Activated CD8-positive, alpha-beta memory T cell treated with anti-CD3 and anti-CD28 coated beads, Interleukin-2, amount 50 U/mL, for 48 hours (primary cell): ENCODE data around the gene RAC2.
"Not testable (repeated sequence)": the region's sequence is repeated elsewhere in the genome, so short reads cannot be mapped to it uniquely, and the experiment has no call there.

Source experiments
- DNase-seq: peaks from one replicate; pipeline ENCODE4 v3.0.0-alpha.2; 2020

The RAC2 gene

DNA sequence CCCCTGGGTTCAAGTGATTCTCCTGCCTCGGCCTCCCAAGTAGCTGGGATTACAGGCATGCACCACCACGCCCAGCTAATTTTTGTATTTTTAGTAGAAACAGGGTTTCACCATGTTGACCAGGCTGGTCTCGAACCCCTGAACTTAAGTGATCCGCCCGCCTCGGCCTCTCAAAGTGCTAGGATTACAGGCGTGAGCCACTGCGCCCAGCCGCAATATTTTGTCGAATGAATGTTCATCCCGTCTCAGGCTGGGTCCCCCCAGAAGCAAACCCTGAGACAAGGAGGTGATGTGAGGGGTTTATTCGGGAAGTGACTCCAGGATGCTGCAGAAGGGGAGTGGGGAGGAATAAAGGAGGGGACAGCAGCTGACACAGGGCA is 10.7 kb downstream of the RAC2 start:
- DNase-seq, result not testable (repeated sequence)

DNA sequence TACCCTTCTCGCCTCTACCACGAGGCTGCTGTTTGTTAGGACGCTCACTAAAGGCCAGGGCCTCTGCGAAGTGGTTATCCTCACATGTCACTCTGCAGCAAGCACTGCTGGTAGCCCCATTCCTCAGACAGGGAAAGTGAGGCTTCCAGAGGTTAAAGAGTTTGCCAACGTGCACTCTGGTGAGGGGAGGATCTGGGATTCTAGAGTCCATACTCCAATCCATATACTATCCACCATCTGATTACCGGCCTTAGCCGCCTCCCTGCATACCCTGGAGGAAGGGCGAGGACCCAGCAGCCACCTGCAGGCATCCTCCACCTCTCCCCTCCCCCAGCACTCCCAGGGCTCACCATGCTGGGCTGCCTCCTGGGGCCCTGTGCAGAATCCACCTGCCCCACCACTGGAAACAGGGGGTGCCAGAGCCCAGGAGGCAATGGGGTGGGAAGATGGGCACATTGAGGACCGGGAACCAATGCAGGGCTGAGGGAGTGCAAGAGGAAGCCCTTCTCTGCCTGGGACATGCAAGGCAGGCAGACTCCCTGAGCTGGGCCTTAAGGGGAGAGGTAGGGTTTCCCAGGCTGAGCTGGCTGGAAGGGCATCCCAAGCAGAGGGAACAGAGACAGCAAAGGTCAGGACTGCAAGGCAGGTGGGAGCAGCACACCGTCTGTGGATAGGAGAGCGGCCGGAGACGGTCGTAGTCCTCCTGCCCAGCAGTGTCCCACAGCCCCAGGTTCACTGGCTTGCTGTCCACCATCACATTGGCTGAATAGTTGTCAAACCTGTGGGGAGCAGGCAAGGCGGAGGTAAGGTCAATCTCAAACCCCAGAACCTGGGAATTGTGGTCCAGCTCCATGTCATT is 11.7 kb downstream of the RAC2 start:
- peak; percentile 64 for DNase-seq

GRCh38 chr22:37231406-37232139 is 12.5 kb downstream of the RAC2 start:
- DNase-seq, result peak; percentile 76

GRCh38 chr22:37230673-37231405 is 13.2 kb downstream of the RAC2 start:
- peak; percentile 84 for DNase-seq

DNA sequence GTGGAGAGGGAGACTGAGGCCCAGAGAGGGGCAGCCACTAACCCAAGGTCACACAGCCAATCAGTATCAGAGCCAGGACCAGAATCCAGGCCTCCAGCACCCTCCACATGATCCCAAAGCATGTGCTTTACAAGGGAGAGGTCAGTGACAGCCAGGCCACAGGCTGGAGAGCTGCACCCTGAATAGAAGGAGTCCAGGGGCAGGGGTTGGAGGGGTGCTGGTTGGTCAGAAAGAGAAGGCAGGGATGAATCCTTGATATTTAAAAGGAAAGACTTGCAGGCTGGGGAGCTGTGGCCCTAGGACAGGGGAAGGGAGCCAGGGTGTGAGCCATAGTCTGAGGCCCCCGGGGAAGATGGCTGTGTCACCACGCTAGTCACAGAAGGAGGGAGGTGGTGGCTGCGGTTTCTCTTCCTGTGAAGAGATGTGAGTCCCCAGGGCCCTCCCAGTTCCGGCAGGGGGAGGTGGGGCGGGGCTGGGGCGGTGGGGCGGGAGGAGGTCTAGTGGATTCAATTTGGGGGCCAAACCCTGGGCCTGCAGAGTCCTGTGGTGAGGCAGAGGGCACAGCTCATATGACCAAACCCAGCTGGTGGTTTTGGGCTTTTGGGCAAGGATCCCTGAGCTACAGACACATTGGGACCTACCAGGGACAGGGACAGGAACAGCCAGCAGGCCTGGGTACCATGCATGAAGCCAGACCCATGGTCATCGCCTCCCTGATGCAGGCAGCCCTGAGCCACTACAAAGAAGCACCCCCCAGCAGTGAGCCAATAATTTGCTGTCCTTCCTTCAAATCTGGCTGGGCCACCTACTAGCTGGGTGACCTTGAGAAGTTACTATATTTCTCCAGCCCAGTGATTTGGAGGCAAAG is 14.0 kb downstream of the RAC2 start:
- peak; percentile 92 for DNase-seq

DNA sequence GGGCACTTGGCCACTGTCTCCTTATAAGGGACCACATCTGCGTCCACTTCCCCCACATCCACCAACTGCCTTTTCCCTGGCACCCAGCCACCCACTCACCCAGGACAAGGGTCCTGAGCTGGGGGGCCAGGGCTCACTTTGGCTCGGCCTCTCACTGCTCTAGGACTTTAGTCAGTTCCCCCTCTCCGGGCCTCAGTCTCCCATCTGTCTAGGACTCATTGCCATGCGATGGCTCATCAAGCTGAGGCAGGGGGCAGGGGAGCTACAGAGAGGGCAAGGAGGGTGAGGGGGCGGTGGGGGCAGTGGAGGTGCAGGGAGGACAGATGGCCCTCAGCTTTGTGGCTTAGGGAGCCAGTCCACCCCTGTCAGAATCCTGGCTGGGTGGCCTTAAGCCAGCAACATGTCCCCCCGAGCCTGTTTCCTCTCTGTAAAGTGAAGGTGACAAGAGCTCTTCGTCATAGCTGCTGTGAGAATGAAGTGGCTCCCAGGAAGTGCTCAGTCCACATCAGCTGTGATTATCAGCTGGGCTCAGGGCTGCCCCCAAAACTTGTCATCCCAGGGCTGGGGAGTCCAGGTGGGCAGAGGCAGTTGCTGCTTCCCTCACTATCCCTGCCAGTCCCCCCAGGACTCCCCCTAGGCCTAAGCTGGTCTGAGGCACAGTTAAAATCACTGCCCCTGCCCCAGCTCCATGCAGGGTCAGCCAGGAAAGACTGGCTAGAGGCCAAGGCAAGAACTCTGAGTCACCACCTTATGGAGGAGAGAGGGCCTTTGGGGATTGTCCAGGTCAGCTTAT is 14.9 kb downstream of the RAC2 start:
- DNase-seq, result peak; percentile 78

DNA sequence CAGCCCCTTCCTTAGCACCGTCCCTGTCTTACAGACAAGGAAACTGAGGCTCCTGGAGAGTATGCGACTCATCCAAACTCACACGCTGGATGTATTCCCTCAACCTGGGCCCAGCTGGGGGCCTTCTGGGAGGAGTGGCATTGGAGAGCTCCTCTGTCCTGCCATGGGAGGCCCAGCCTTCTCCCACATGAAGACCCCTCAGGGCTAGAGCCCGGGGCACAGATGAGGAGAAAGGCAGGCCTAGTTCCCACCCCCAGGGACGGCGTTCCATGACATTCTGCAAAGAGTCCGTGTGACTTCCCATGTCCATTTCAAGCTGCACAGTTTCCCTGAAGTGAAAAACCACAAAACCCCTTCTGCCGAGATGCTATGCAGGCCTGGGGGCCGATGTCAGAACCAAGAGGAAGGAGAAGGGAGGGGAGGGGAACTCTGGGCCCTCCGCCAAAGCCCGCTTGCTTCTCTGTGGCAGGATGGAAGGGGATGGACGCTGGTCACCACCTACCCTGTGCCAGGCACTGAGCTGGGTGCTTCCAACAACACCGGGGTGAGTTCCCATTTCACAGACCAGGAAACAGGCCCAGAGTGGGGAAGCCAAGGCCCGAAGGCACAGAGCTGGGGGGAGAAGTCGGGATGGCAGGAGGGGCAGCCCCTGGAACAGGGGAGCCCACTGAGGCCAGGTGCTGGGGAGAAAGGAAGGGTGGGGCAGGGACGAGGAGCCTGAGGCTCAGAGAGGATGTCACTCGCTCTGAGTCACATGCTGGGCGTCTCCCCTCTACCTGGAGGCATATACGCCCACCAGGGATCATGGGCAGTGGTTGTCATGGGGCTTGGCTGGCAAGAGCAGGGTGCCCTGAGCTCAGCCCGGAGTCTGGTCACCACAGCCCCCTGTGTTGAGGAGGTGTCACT is 15.7 kb downstream of the RAC2 start:
- no peak for DNase-seq

DNA sequence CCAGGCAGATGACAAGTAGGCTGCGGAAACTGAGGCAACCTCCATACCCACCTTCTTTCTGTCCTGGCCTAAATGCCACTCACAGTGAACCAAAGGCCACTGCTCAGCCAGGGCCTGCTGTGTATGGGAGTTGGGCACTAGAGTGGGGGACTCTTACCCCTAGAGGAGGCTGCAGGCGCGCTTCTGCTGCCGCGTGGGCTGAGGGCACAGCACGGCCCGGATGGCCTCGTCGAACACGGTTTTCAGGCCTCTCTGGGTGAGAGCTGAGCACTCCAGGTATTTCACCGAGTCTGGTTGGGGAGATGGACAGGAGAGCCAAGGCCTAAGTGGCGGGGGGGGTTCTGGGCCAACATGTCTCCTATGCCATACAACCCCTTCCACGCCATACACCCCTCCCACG is 17.6 kb downstream of the RAC2 start:
- no peak for DNase-seq

GRCh38 chr22:37226087-37226486 is 18.0 kb downstream of the RAC2 start:
- DNase-seq, result no peak

- DNase-seq, result no peak
Observed at GRCh38 chr22:37225481-37225880, 18.6 kb downstream of the RAC2 start.

DNA sequence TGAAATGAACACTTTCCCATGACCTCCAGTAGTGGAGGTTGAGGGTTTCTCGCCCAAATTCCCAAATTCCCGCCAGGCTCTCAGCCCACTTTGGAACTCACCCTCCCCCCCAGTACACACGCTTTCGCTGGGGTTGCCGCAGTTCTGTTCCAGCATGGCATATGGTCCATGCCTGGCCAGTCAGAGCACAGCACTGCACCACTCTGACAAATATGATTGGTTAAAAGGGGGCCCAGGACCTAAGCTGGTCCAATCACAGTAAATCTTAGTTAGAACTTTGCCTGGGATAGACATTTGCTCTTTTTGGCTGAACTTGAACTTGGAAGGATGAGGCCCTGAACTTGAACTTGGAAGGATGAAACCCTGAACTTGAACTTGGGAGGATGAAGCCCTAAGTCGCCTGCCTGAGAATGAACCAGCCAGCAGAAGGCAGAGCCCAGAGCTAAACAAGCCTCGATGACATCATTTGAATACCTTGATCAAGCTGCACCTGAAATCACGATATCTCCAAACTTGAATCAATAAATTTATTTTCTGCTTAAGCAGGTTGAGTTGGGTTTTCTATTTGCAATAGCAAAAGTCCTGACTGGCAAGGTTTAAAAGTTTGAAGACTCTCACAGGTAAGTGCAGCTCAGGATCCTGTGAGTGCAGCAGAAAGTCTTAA is 19.2 kb downstream of the RAC2 start:
- DNase-seq, result no peak

DNA sequence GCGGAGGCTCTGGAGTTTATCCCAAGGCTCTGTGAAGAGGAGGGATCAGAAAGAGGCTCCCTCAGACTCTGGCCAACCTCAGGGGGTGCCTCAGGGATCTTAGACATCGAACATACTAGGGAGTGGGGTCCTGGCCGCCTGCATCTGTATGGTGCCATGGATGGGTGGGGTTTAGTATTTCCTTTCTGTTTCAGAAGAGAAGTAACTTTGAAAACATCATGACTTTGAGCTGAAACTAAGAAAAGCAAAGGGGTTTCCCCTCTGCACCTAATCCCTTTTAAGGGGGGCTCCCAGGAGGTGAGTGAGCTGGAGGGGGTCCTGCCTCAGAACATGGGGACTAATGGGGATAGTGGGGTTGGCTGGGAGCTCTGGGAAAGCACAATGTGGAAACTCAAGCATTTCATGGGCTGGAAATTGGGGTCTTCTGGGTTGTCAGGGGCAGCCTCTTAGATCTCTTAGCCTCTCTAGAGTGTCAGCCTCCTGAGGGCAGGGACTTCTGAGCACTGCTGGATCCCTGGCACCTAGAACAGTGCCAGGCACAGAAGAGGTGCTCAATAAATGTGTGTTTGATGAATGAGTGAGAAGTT is 20.0 kb downstream of the RAC2 start:
- no peak for DNase-seq

DNA sequence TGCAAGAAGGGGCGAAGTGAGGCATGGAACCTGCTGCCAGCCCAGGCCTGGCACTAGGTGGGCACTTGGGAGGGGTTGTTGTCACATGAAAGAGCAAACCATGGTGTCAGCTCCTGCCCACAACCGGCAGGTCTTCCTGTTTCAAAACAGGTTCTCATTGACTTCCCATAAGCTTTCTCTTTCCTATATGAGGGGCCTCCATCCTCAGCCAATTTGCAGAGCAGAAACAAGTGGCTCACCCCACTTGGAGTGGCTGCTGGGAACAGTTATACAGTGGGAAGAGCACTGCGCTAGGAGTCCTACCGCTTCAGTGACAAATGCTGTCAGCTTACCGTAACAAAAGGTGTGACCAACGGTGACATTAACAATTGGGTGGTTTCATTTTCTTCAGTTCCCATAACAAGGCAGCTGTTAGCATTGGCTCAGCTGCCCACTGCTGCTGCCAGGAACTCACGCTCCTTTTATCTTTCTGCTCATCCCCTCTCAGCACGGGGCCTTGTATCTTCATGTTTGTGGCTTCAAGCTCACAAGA is 21.6 kb downstream of the RAC2 start:
- no peak for DNase-seq

- no peak for DNase-seq
Observed at GRCh38 chr22:37221424-37222333, 22.4 kb downstream of the RAC2 start.

- DNase-seq, result no peak
Observed at GRCh38 chr22:37220543-37220981, 23.5 kb downstream of the RAC2 start.

DNA sequence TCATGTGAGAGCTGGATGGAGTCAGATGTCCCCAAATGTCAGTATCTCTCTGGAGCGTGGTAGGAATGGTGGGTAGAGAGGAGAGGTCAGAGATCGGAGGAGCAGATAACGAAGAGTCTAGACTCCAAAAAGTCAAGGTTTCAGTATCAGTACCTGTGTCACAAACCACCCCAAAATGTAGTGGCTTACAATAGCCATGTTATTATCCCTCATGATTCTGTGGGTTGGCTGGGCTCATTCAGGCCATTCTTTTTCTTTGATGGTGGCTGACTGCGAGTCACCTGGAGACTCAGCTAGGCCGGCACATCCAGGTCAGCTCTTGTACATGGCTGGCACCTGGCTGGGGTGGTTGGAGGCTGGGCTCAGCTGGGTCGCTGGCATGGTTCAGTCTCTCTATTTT is 24.5 kb downstream of the RAC2 start:
- DNase-seq, result no peak

DNA sequence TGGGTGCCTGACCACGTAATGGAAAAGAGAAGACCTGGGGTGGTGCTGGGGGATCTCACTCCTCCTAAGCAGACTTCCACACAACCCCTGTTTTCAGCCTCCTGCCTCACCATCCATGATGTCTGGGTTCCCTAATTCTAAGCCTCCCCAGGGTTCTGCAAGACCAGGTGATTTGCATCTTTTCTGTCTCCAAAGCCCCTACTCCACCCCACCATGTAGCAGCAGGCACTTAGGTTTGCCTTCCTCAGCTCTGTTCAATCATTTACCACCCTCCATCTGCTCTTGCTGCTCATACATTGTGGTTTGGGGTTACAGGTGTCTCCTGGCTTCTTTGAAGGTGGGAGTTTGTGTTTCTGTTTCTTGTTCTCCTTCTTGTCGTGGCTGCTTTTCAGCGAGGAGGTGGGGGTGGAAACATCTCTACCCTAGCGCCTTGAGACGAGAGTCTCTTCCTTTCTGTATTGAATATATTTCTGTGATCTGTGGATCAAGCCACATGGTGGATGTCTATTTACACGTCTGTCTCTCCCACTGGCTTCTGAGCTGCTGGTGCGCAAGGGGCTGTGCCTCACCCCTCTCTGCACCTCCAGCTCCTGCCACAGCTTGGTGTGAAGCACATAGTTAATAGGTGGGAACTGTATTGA is 25.2 kb downstream of the RAC2 start:
- DNase-seq, result no peak

DNA sequence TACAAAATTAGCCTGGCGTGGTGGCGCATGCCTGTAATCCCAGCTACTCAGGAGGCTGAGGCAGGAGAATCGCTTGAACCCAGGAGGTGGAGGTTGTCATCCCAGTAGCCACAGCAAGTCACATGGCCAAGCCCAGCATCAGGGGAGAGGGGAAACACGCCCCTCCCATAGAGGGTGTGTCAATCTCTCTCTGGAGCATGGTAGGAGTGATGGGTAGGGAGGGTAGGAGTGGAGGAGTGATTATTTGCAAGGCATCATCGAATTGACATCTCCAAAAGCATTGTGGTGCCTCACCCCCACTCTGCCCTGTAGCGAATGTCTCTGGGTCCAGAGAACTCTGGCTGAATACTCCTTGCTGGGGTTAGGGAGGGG is 25.7 kb downstream of the RAC2 start:
- DNase-seq, result no peak
